ENCODE measurements around the gene DACH1.

GRCh38 chr13:71514900-71515743 is 351.9 kb downstream of the DACH1 start:
- no peak for TF ChIP-seq CTCF (IDR thresholded peaks at IDR 0.05; ENCODE audit: low read depth, low read length)
- TF ChIP-seq EZH2phosphoT487 (IDR thresholded peaks at IDR 0.05; ENCODE audit: low read depth) = no peak
